Hepatocyte (in vitro differentiated cells): ENCODE measurements around the gene DHRS11. TPM values are rescaled to one million over a fixed set of nuclear protein-coding genes. Genes with fewer than 3 reads are reported as not detected.

ENCODE experiments used
- DNase-seq: peaks from one replicate; pipeline ENCODE4 v3.0.0-alpha.2; 2016; ENCODE audit warnings: low spot score
- H2AFZ ChIP-seq: fragments of 200-600 bp; sonication (generic); 2 replicates; pipeline ENCODE4 v1.6.0; 2016; ENCODE audit warnings: antibody characterized with exemption, mild to moderate bottlenecking
- H3K27ac ChIP-seq: fragments of 200-600 bp; sonication (generic); 2 replicates; pipeline ENCODE4 v1.5.1; 2016; ENCODE audit warnings: mild to moderate bottlenecking
- H3K27me3 ChIP-seq: fragments of 200-600 bp; sonication (generic); 2 replicates; pipeline ENCODE4 v1.6.1; 2016
- H3K36me3 ChIP-seq: fragments of 200-600 bp; sonication (generic); replicated peaks from 2 replicates; pipeline ENCODE4 v1.5.1; 2016; ENCODE audit warnings: low read depth; ENCODE audit not compliant: insufficient read depth
- H3K4me1 ChIP-seq: fragments of 200-600 bp; sonication (generic); 2 replicates; pipeline ENCODE4 v1.5.1; 2016; ENCODE audit warnings: mild to moderate bottlenecking, moderate library complexity; ENCODE audit not compliant: insufficient read depth
- H3K4me2 ChIP-seq: fragments of 200-600 bp; sonication (generic); 2 replicates; pipeline ENCODE4 v1.6.0; 2016
- H3K4me3 ChIP-seq: fragments of 200-600 bp; sonication (generic); 2 replicates; pipeline ENCODE4 v1.5.1; 2016; ENCODE audit warnings: mild to moderate bottlenecking
- H3K79me2 ChIP-seq: fragments of 200-600 bp; sonication (generic); 2 replicates; pipeline ENCODE4 v1.6.0; 2017; ENCODE audit warnings: mild to moderate bottlenecking
- H3K9me2 ChIP-seq: fragments of 200-600 bp; sonication (generic); replicated peaks from 2 replicates; pipeline ENCODE4 v1.6.0; 2017; ENCODE audit warnings: mild to moderate bottlenecking; ENCODE audit not compliant: insufficient read depth
- H3K9me3 ChIP-seq: fragments of 200-600 bp; sonication (generic); 2 replicates; pipeline ENCODE4 v1.5.1; 2016; ENCODE audit warnings: low read depth, mild to moderate bottlenecking
- H4K20me1 ChIP-seq: fragments of 200-600 bp; sonication (generic); 2 replicates; pipeline ENCODE4 v1.6.0; 2016; ENCODE audit warnings: mild to moderate bottlenecking; ENCODE audit not compliant: insufficient read depth, poor library complexity, severe bottlenecking
- CTCF ChIP-seq: fragments of 200-600 bp; sonication (generic); IDR thresholded peaks from 2 replicates; pipeline ENCODE4 v1.5.1; 2016; ENCODE audit warnings: antibody characterized with exemption, mild to moderate bottlenecking; ENCODE audit not compliant: poor library complexity
- EZH2 ChIP-seq: fragments of 200-600 bp; sonication (generic); IDR thresholded peaks from 2 replicates; pipeline ENCODE4 v1.6.1; 2016; ENCODE audit warnings: antibody characterized with exemption, mild to moderate bottlenecking, borderline replicate concordance
- EZH2phosphoT487 ChIP-seq: fragments of 200-600 bp; sonication (generic); IDR thresholded peaks from one replicate; pipeline ENCODE4 v1.6.1; 2018; ENCODE audit warnings: antibody characterized with exemption, mild to moderate bottlenecking, low read depth, moderate library complexity; ENCODE audit not compliant: unreplicated experiment, severe bottlenecking
- WGBS: methylation state at CpG from one replicate; pipeline ENCODE4 v1.1.6; 2016; ENCODE audit warnings: low lambda C conversion rate; ENCODE audit errors: missing lambda C conversion rate; 5-methylcytosine and 5-hydroxymethylcytosine counted together
- polyA plus RNA-seq: library from polyadenylated mRNA; unstranded; fragments of >200 nt; fragmentation: Nextera tagmentation; extraction: Ambion mirVana; gene quantifications from 2 replicates; pipeline ENCODE4 v1.2.1, GENCODE V29; 2016
- total RNA-seq: library from RNA; depleted of rRNA; stranded (reverse); fragments of >200 nt; gene quantifications from 2 replicates; pipeline ENCODE4 v1.2.3, GENCODE V29; 2014

DHRS11 gene
- total and polyA plus RNA-seq, 2 experiments from 2014 or later, result 33.2 to 49.8 TPM

- H3K27me3 ChIP-seq, result peaks cover 61% of the 10 kb centered on the region
- no peaks in the 10 kb centered on the region for H3K9me2 ChIP-seq
- TF ChIP-seq EZH2phosphoT487 (no peak), CTCF (no peak)
- H3K9me3 ChIP-seq, result no peaks in the 10 kb centered on the region
- H3K4me3 ChIP-seq, result no peak overlapping the region
- no peak overlapping the region for H3K27ac ChIP-seq
- H4K20me1 ChIP-seq, result no peaks in the 10 kb centered on the region
- no peaks in the 10 kb centered on the region for H3K79me2 ChIP-seq
- H3K36me3 ChIP-seq, result no peaks in the 10 kb centered on the region
- no peak for DNase-seq
- H3K4me2 ChIP-seq, result no peak overlapping the region
- H3K4me1 ChIP-seq, result peaks cover 5% of the 10 kb centered on the region
- WGBS, result 33% methylated on average over 18 of the region's 18 CpGs
- H2AFZ ChIP-seq, result no peak overlapping the region
These were observed 41.5 kb downstream of the DHRS11 start for GRCh38 chr17:36632916-36633771.

DNA sequence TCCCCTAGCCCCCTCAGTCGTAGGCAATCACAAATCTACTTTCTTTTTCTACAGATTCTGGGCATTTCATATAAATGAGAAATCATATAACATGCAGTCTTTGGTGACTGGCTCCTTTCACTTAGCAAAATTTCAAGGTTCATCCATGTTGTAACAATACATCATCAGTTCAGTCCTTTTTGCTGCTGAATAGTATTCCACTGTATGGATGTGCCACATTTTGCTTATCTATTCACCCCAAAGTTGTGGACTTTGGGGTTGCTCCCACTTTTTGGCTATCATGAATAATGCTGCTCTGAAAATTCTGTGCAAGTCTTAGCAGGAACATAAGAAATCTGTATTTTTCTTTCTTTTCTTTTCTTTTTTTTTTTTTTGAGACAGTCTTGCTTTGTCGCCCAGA, 48.7 kb downstream of the DHRS11 start:
- Histone ChIP-seq H3K27ac (no peak overlapping the region), H3K4me3 (no peak overlapping the region), H3K4me2 (no peak overlapping the region), H4K20me1 (no peaks in the 10 kb centered on the region), H3K9me3 (no peaks in the 10 kb centered on the region), H3K79me2 (no peaks in the 10 kb centered on the region), H3K9me2 (no peaks in the 10 kb centered on the region), H3K27me3 (peaks cover 90% of the 10 kb centered on the region), H2AFZ (no peak overlapping the region), H3K4me1 (peaks cover 14% of the 10 kb centered on the region), H3K36me3 (no peaks in the 10 kb centered on the region)
- TF ChIP-seq EZH2 (no peak), CTCF (no peak), EZH2phosphoT487 (no peak)
- WGBS, result 89% methylated on average over 1 of the region's 2 CpGs
- no peak for DNase-seq

DNA sequence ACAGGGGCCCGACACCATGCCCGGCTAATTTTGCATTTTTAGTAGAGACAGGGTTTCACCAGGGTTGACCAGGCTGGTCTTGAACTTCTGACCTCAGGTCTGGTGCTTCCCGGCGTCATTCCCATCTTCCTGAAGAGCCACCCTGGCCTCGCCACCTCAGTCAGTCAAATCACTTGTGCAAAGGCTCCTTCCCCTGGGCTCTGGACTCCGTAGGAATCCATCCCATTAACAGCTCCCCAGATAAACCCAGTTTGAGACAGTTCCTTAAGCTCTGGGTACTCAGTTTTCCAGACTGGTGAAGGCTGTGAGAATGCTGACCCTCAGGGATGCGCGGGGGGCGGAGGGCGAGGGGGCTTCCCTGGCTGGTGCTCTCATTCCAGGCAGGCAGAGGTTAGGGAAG, 49.2 kb downstream of the DHRS11 start:
- no peaks in the 10 kb centered on the region for H3K9me3 ChIP-seq
- no peaks in the 10 kb centered on the region for H4K20me1 ChIP-seq
- H3K4me1 ChIP-seq, result peaks cover 14% of the 10 kb centered on the region
- peak overlapping the region; percentile 97 for H3K4me2 ChIP-seq
- WGBS, result 50% methylated on average over 9 of the region's 10 CpGs
- peaks cover 92% of the 10 kb centered on the region for H3K27me3 ChIP-seq
- no peak for DNase-seq
- no peaks in the 10 kb centered on the region for H3K36me3 ChIP-seq
- H3K79me2 ChIP-seq, result no peaks in the 10 kb centered on the region
- no peaks in the 10 kb centered on the region for H3K9me2 ChIP-seq
- no peak overlapping the region for H3K4me3 ChIP-seq
- no peak overlapping the region for H3K27ac ChIP-seq
- no peak for TF ChIP-seq EZH2
- TF ChIP-seq CTCF, result no peak
- TF ChIP-seq EZH2phosphoT487, result no peak
- H2AFZ ChIP-seq, result no peak overlapping the region
